Esophagus muscularis mucosa (tissue), 4 donors: ENCODE data around the gene NDUFC2. TPM values are rescaled to one million over a fixed set of nuclear protein-coding genes. Genes with fewer than 3 reads are reported as not detected.
"Not testable (repeated sequence)": the region's sequence is repeated elsewhere in the genome, so short reads cannot be mapped to it uniquely, and the experiment has no call there.

Experiments
- DNase-seq: peaks from one replicate; pipeline ENCODE4 v3.0.0-alpha.2; 2017; ENCODE audit errors: extremely low spot score
- H3K27ac ChIP-seq, 4 donors: fragments of 200-600 bp; sonication (generic); replicated peaks in 1 of 4; 1 replicate in 3 of 4; 2 replicates in 1 of 4; pipeline ENCODE4 v1.5.1; 2016 to 2019; ENCODE audit warnings: mild to moderate bottlenecking in 1 of 4
- H3K27me3 ChIP-seq, 4 donors: fragments of 200-600 bp; sonication (generic); one replicate each; pipeline versions ENCODE4 v1.5.1 to v1.6.0; 2016 to 2019
- H3K36me3 ChIP-seq, 4 donors: fragments of 200-600 bp; sonication (generic); one replicate each; pipeline ENCODE4 v1.5.1; 2016 to 2019
- H3K4me1 ChIP-seq, 4 donors: fragments of 200-600 bp; sonication (generic); one replicate each; pipeline ENCODE4 v1.5.1; 2016 to 2019
- H3K4me3 ChIP-seq, 4 donors: fragments of 200-600 bp; sonication (generic); 1 replicate in 2 of 4; 2 replicates in 2 of 4; pipeline ENCODE4 v1.5.1; 2016 to 2019; ENCODE audit warnings: mild to moderate bottlenecking in 4 of 4, moderate library complexity in 1 of 4
- H3K9me3 ChIP-seq, 4 donors: fragments of 200-600 bp; sonication (generic); 1 replicate in 3 of 4; 2 replicates in 1 of 4; pipeline ENCODE4 v1.5.1; 2016 to 2019
- CTCF ChIP-seq, 3 experiments: fragments of 200-600 bp in 2 of 3; fragments of 450-650 bp in 1 of 3; sonication (generic) in 2 of 3; IDR thresholded peaks; one replicate each; pipeline ENCODE4 v1.5.1; 2017 to 2019; ENCODE audit warnings: antibody characterized with exemption in 3 of 3, mild to moderate bottlenecking in 2 of 3, moderate library complexity in 1 of 3
- EP300 ChIP-seq: sonication (generic); formaldehyde crosslinking; IDR thresholded peaks from one replicate; pipeline ENCODE4 v1.6.1; 2017; ENCODE audit warnings: antibody characterized with exemption
- POLR2A ChIP-seq: fragments of 450-650 bp; IDR thresholded peaks from one replicate; pipeline ENCODE4 v1.6.1; 2017; ENCODE audit warnings: antibody characterized with exemption, moderate library complexity, mild to moderate bottlenecking, low read depth
- POLR2AphosphoS5 ChIP-seq, 2 donors: sonication (generic); formaldehyde crosslinking; IDR thresholded peaks; one replicate each; pipeline ENCODE4 v1.6.1; 2017; ENCODE audit warnings: antibody characterized with exemption in 2 of 2
- WGBS: methylation state at CpG from one replicate; pipeline ENCODE4 v1.1.5; 2018; 5-methylcytosine and 5-hydroxymethylcytosine counted together
- intact Hi-C: fragments of 100-400 bp; cut with DNase I; formaldehyde crosslinking; loops from one replicate; pipeline ENCODE4 v1.15.1; 2023
- total RNA-seq, 4 donors: library from RNA; depleted of rRNA; stranded (reverse); fragments of >200 nt; gene quantifications; one replicate each; pipeline versions ENCODE4 v1.1.0 to v1.2.1, GENCODE V29; 2016

Gene NDUFC2
- total RNA-seq, 4 donors from 2014 or later, result 65.1 to 116 (median 91.1) TPM

- Histone ChIP-seq H3K27ac (no peak overlapping the region), H3K9me3 (no peaks in the 10 kb centered on the region), H3K27me3 (no peaks in the 10 kb centered on the region), H3K36me3 (no peaks in the 10 kb centered on the region), H3K4me1 (peaks cover 4 to 16% (median 11%) of the 10 kb centered on the region in 4 donors), H3K4me3 (no peak overlapping the region)
- no peak for DNase-seq
- intact Hi-C loops, result no loop called here
- no peak for TF ChIP-seq POLR2AphosphoS5 (IDR thresholded peaks at IDR 0.05)
- WGBS, result 89% methylated on average over 3 of the region's 3 CpGs
Measured at GRCh38 chr11:78048561-78048960, 31.1 kb downstream of the NDUFC2 start.

- no peak for DNase-seq
- WGBS, result 33% methylated on average over 6 of the region's 6 CpGs
- Histone ChIP-seq H3K4me3 (peak overlapping the region; percentile 55 to 67 (median 62)), H3K27me3 (no peaks in the 10 kb centered on the region), H3K36me3 (no peaks in the 10 kb centered on the region), H3K4me1 (peaks cover 4 to 16% (median 11%) of the 10 kb centered on the region in 4 donors), H3K9me3 (no peaks in the 10 kb centered on the region), H3K27ac (peak overlapping the region in 2 of 4 donors; percentile 70 to 84)
- intact Hi-C loops, result loop anchor here (2.0 kb wide), 1 partner anchor 52 kb away; the partner anchor contains the start of gene INTS4
- no peak for TF ChIP-seq POLR2A
- no peak for TF ChIP-seq EP300
- no peak for TF ChIP-seq POLR2AphosphoS5 (IDR thresholded peaks at IDR 0.05)
- TF ChIP-seq CTCF (IDR thresholded peaks at IDR 0.05), result peak in 2 of 3 experiments; percentile 4 to 8
Measured at GRCh38 chr11:78046486-78046854, 33.2 kb downstream of the NDUFC2 start.

GRCh38 chr11:78045851-78046485, 33.7 kb downstream of the NDUFC2 start:
- Histone ChIP-seq H3K4me1 (peaks cover 4 to 18% (median 12%) of the 10 kb centered on the region in 4 donors), H3K27ac (peak overlapping the region; percentile 70 to 84 (median 74)), H3K36me3 (no peaks in the 10 kb centered on the region), H3K27me3 (no peaks in the 10 kb centered on the region), H3K9me3 (no peaks in the 10 kb centered on the region), H3K4me3 (peak overlapping the region; percentile 55 to 67 (median 62))
- 5% methylated on average over 14 of the region's 28 CpGs for WGBS
- intact Hi-C loops, result loop anchor here (2.0 kb wide), 1 partner anchor 51 kb away; the partner anchor contains the start of gene INTS4
- DNase-seq, result no peak
- TF ChIP-seq EP300, result no peak
- TF ChIP-seq POLR2AphosphoS5 (IDR thresholded peaks at IDR 0.05), result peak; percentile 70 to 74
- TF ChIP-seq CTCF (IDR thresholded peaks at IDR 0.05), result peak; percentile 95 to 99 (median 97)
- TF ChIP-seq POLR2A, result no peak

- no peak overlapping the region for H3K4me3 ChIP-seq
- H3K9me3 ChIP-seq, result no peaks in the 10 kb centered on the region
- H3K27me3 ChIP-seq, result no peaks in the 10 kb centered on the region
- H3K4me1 ChIP-seq, result peaks cover 11 to 30% (median 24%) of the 10 kb centered on the region in 4 donors
- no peak overlapping the region for H3K27ac ChIP-seq
- H3K36me3 ChIP-seq, result no peaks in the 10 kb centered on the region
- intact Hi-C loops, result no loop called here
- no peak for DNase-seq
- 84% methylated on average over 5 of the region's 5 CpGs for WGBS
- TF ChIP-seq EP300, result no peak
- TF ChIP-seq CTCF (IDR thresholded peaks at IDR 0.05), result no peak
- TF ChIP-seq POLR2AphosphoS5 (IDR thresholded peaks at IDR 0.05), result no peak
- no peak for TF ChIP-seq POLR2A
Measured at GRCh38 chr11:78044706-78045105, 35.0 kb downstream of the NDUFC2 start.

GRCh38 chr11:78041843-78042440, 37.7 kb downstream of the NDUFC2 start:
- no peaks in the 10 kb centered on the region for H3K36me3 ChIP-seq
- no peak for TF ChIP-seq POLR2AphosphoS5 (IDR thresholded peaks at IDR 0.05)
- WGBS, result 98% methylated on average over 12 of the region's 14 CpGs
- no peak for DNase-seq
- no peak overlapping the region for H3K27ac ChIP-seq
- H3K9me3 ChIP-seq, result no peaks in the 10 kb centered on the region
- no peaks in the 10 kb centered on the region for H3K27me3 ChIP-seq
- peaks cover 12 to 33% (median 29%) of the 10 kb centered on the region in 4 donors for H3K4me1 ChIP-seq
- no peak overlapping the region for H3K4me3 ChIP-seq
- intact Hi-C loops, result no loop called here

GRCh38 chr11:78041380-78041719, 38.3 kb downstream of the NDUFC2 start:
- H3K9me3 ChIP-seq, intact Hi-C loops, H3K27ac ChIP-seq, H3K27me3 ChIP-seq, H3K36me3 ChIP-seq, H3K4me3 ChIP-seq, DNase-seq: not testable (repeated sequence)
- H3K4me1 ChIP-seq, result peaks cover 12 to 32% (median 28%) of the 10 kb centered on the region in 4 donors
- WGBS, result 94% methylated on average over 8 of the region's 8 CpGs
